DMS 273 treated with DMSO at 0.1 percent for 48 hours (cell line): ENCODE results near the gene LEFTY1.
"Not testable (repeated sequence)": the region's sequence is repeated elsewhere in the genome, so short reads cannot be mapped to it uniquely, and the experiment has no call there.

Experiments used
- DNase-seq: peaks from one replicate; lab custom pipeline; 2025; lab: John Stamatoyannopoulos, UW

Gene LEFTY1

DNA sequence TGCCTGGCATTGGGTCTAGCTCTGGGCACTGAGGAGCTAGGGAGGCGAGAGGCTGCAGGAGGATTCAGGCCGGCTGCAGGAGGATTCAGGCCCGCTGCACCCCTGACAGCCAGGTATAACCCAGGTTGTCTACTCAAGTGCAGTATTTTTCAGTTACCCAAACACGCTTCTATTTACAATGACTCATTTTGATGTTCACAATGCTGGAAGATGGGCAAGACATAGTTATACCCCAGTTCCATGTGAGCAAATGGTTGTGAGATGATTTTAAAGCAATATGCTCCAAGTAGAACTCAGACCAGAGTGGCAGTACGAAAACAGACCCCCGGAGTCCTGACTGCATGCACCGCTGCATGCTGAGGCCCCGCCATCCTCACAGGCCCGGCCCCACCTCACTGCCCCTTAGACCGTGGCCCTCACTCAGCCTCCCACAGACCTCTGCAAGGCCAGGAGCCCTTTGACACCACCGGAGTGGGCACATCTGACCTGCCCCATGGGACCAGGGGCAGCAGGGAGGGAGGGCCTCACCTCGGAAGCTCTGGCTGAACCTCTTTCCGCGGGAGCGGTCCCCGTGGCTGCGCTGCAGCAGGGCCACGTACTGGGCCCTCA, 553 bp downstream of the LEFTY1 start:
- no peak for DNase-seq

GRCh38 chr1:225887554-225888288, 1.2 kb downstream of the LEFTY1 start:
- not testable (repeated sequence) for DNase-seq

GRCh38 chr1:225887030-225887314, 2.0 kb downstream of the LEFTY1 start:
- DNase-seq, result no peak

DNA sequence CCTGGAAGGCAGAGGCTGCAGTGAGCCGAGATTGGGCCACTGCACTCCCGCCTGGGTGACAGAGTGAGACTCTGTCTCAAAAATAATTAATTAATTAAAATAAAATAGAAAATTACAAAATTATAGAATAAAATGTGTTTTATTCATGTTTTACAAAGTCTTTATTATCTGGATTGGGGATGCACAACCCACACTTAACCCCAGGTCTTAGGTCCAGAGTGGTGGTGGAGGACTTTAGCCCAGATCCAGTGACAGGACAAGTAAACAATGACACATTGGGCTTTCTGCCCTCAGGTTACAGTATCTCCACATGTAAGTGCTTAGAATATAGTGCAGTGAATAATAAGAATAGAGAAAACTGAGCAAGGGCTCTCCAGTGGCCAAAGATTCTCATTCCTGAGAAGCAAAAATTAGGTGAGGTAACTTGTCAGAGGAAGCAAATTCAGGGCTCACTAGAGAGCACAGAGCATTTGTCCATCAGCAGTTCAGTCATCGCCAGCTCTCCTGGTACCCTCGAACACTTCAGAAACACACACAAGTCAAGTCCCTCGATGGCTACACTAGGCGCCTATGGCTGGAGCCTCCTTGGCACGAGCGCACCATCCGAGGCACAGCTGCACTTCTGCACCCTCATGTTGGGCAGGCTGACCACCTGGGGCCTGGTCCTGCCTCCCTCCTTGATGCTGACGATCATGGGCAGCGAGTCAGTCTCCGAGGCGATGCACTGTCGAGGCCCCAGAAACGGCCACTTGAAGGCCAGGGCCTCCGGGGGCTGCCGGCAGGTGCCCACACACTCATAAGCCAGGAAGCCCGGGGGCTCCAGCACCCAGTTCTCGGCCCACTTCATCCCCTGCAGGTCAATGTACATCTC, 2.6 kb downstream of the LEFTY1 start:
- no peak for DNase-seq

DNA sequence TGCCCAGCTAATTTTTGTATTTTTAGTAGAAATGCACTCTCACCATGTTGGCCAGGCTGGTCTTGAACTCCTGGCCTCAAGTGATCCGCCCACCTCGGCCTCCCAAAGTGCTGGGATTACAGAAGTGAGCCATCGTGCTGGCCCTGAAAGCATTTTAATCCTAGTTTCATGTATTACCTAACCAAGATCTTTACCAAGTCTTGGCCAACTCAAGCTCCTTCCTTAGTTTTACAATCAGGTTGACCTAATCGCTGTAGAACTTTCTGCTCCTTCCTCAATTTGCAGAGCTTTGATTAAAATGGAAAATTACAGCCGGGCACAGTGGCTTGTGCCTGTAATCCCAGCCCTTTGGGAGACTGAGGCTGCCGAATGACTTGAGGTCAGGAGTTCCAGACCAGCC, 3.6 kb downstream of the LEFTY1 start:
- no peak for DNase-seq

DNA sequence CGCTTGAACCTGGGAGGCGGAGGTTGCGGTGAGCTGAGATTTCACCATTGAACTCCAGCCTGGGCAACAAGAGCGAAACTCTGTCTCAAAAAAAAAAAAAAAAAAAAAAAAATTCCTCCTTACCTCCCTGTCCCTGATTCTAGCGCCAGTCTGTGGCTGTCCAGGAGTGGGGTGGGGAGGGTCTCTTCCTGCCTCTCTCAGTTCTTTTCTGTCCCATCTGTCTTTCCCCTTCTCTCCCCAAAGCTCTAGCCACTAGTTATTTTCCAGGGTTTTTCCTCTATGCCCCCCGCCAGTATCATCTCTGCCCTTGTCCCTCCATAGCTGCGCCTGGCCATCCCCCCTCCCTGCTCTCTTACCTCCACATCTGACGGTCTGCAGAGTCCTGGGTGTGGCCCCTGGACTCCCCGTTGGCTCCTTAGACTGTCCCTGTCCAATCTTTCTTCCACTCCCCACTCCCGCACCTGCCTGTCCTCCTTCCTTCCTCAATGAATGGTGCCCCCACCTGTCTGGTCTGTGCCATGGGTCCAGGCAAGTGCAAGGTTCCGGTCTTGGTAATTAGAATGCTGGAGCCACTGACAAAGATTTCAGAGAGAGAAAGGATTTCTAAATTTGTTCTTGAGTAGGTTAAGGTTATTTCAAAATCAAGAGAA, 5.2 kb downstream of the LEFTY1 start:
- no peak for DNase-seq

DNA sequence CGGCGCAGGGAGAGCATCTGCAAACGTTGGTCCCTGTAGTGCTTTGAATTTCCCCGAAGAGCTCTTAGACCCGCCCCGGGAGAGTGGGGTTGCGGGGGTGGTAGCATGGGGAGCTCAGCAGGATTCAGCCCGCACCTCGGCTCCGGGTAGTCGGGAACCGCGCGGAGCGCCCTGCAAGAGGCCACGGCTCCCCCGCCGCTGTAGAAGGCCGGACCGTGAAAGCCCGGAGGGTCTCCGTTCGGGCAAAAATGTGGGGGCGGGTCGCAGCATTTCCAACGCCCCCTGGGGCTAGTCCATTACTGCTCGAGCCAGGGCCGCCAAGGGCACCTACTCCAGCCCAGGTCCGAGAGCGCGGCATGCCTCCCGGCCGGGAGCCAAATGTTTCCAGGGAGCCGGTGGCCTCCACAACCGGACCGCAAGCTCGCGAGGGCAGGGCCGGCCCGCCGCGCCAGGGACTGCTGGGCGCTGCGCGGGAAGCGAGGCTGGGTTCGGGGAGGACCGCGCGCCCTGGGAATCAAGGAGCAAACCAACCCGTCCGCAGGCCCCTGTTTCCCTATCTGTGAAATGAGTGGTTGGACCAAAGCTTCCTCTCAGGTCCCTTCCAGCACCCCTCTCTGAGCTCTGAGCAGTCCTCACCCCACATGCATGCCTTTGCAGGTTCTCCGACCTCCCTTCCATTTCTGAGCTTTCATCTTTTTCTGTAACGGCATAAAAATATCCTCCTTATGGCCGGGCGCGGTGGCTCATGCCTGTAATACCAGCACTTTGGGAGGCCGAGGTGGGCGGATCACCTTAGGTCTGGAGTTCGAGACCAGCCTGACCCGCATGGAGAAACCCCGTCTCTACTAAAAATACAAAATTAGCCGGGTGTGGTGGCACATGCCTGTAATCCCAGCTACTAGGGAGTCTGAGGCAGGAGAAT, 6.0 kb downstream of the LEFTY1 start:
- DNase-seq, result no peak

DNA sequence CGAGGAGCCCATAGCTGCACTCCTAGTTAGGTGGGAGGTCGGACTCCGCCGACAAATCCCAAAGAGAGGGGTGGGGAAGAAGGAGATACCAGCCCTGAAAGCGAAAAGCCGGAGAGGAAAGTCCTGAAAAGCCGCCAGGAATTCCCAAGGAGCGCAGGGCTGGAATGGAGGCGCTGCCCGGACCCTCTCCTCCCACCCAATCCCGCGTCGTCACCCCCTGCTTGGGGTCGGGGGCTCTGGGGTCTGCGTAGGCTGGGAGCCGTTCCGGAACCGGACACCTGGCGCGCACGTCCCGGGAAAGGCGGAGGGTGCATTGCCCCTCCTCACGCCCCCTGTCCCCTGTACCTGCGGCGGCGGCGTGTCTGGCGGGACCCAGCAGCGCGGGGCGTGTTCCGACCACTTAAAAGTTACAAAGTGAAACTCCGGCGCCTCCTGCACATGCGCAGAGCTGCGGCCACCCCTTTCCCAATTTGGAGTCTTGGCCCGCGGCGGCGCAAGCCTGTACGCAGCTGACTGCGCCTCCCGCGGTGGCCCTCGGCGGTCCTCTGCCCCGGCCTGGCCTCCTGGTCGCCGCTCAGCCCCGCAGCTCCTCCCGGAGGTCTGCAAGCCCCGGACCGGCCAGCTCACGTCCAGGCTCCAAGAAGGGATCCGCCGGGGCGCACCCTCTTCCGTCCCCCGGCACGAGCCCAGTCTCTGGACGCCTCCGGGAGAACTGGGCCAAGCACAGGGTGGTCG, 6.8 kb downstream of the LEFTY1 start, which contains the start of gene TMEM63A:
Gene TMEM63A, minus strand, starts transcription at position 422 of the 735 bp plus-strand sequence. CDS start 4,800 bp downstream, outside the sequence.
- DNase-seq, result peak; percentile 29

- DNase-seq, result no peak
Observed at GRCh38 chr1:225881081-225881958, 7.6 kb downstream of the LEFTY1 start.

DNA sequence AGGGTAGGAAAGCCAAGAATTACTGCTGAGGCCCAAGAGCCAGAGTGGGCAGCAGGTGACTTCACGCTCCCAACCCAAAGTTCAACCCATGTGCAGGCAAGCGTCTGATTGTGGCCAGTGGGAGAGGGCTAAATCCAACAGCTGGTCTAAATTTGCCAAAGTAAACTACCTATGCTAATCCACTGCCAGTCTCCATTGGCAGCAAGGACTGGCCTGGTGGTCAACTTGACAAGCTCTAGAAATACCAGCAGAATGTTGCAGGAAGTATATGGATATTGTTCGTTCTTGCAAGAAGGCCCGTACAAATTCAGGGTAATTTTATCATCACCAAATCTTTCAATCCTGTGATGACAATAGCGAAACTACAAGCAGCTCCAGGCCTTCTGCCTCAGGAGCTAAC, 8.3 kb downstream of the LEFTY1 start:
- DNase-seq, result no peak

GRCh38 chr1:225880222-225880588, 8.7 kb downstream of the LEFTY1 start:
- no peak for DNase-seq

- DNase-seq, result no peak
Observed at GRCh38 chr1:225879521-225880221, 9.3 kb downstream of the LEFTY1 start.

DNA sequence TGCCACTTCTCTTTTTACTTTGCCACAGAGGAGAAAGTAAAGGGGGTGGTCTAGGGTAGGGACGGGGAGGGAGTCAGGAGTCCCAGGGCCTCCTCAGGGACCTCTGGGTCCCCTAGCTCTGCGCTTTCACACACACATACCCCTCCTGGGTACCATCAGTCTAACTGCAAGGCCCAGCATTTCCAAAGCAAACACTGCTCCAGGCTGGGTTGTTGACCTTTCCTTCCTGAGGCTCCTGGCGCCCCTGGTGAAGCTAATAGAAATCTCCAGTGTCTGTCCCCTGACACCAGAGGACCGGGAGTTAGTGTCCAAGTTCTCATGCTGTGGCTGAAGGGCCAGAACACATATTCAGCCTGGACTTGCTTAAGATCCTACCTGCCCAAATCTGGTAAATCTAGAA, 10.7 kb downstream of the LEFTY1 start:
- no peak for DNase-seq

DNA sequence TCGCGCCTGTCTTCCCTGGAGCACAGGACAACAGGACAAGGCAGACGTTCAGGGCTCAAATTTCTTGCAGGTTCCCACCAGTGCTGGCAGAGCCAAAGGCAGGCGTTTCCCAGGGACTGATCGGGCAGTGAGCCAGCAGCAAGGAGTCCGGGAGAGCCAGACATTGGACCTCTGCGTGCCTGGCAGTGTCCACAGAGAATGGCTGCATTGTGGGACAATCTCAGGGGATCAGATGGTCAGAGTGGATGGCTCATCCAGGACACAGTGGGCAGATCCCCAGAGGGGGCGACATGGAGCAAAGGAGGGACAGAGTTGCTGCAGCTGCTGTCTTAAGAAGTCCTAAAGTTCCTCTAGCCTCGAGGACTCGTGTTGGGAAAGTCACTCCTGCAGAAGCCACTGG, 11.4 kb downstream of the LEFTY1 start:
- DNase-seq, result no peak

DNA sequence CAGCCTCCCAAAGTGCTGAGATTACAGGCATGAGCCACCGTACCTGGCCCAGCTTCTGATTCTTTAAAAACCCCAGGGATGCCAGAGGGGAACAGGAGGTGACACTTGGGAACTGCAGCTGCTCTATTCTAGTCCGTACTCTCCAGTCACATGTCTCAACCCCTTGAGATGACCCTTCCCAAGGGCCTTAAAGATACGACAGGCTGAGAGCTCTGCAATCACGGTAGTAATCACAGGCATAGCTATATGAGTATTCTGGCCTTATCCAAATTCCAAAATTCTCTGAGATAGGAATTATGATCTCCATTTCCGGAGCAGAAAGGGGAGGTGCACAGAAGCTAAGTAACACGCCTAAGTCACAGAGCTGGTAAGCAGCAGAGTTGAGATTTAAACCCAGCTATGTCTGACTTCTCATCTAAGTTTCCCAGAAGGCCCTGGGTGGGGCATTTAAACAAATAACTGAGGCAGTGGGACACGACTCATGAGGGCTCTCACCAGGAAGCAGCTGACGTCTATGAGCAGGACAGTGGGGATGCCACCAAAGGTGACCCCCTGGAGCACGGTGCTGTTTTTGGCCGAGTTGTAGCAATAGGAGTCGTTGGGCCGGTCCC, 11.9 kb downstream of the LEFTY1 start:
- no peak for DNase-seq

- no peak for DNase-seq
Observed at GRCh38 chr1:225875044-225875815, 13.7 kb downstream of the LEFTY1 start.

- DNase-seq, result no peak
Observed at GRCh38 chr1:225874431-225874830, 14.5 kb downstream of the LEFTY1 start.
